Esophagus muscularis mucosa (tissue), 3 donors: ENCODE measurements around the gene PLXNC1.

Experiments
- EP300 ChIP-seq: sonication (generic); formaldehyde crosslinking; IDR thresholded peaks from one replicate; pipeline ENCODE4 v1.6.1; 2017; ENCODE audit warnings: antibody characterized with exemption
- TF ChIP-seq, protein P1 (sequence below), 3 experiments: fragments of 200-600 bp in 2 of 3; fragments of 450-650 bp in 1 of 3; sonication (generic) in 2 of 3; IDR thresholded peaks; one replicate each; pipeline ENCODE4 v1.5.1; 2017 to 2019; ENCODE audit warnings: antibody characterized with exemption in 3 of 3, mild to moderate bottlenecking in 2 of 3, moderate library complexity in 1 of 3

DNA sequence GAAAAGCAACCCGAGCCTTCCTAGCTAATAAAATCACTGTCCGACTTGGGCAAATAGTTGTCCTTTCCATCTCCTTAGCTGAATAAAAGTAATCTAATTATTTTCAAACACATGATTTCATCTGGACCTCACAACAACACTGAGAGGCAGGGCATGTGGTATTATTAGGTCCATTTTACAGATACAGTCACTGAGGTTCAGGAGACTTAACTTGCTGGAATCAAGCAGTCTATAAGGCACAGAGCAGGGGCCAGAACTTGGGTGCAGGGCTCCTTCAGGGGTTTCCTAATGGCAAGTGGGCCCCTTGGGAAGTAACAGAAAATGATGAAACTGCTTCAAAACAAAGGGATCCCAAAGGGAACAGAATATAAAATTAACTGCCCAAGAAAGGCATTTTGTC is 15.5 kb downstream of the PLXNC1 start:
- TF ChIP-seq EP300 = no peak
- TF ChIP-seq, protein P1, sequence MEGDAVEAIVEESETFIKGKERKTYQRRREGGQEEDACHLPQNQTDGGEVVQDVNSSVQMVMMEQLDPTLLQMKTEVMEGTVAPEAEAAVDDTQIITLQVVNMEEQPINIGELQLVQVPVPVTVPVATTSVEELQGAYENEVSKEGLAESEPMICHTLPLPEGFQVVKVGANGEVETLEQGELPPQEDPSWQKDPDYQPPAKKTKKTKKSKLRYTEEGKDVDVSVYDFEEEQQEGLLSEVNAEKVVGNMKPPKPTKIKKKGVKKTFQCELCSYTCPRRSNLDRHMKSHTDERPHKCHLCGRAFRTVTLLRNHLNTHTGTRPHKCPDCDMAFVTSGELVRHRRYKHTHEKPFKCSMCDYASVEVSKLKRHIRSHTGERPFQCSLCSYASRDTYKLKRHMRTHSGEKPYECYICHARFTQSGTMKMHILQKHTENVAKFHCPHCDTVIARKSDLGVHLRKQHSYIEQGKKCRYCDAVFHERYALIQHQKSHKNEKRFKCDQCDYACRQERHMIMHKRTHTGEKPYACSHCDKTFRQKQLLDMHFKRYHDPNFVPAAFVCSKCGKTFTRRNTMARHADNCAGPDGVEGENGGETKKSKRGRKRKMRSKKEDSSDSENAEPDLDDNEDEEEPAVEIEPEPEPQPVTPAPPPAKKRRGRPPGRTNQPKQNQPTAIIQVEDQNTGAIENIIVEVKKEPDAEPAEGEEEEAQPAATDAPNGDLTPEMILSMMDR (IDR thresholded peaks at IDR 0.05) = no peak
